ENCODE measurements around the gene PCDHGB4. TPM values are rescaled to one million over a fixed set of nuclear protein-coding genes. Genes with fewer than 3 reads are reported as not detected.

The PCDHGB4 gene
- total RNA-seq, 2 donors from 2014 or later: 10.7 to 13.9 TPM

GRCh38 chr5:141388661-141389060 is 1.2 kb downstream of the PCDHGB4 start:
- Histone ChIP-seq H3K4me3 (ENCODE audit: low read length) (peak overlapping the region; percentile 35), H3K36me3 (ENCODE audit: control insufficient read depth, insufficient read depth, low read length) (no peaks in the 10 kb centered on the region), H3K4me1 (ENCODE audit: control insufficient read depth, insufficient read depth, low read length) (no peaks in the 10 kb centered on the region), H3K27me3 (ENCODE audit: control insufficient read depth, insufficient read depth, low read length, poor library complexity, severe bottlenecking) (no peaks in the 10 kb centered on the region), H3K9ac (ENCODE audit: extremely low read depth, low read length, poor library complexity, severe bottlenecking) (no peak overlapping the region), H3K9me3 (ENCODE audit: control insufficient read depth, low read length) (peaks cover 65% of the 10 kb centered on the region), H3K27ac (ENCODE audit: low read depth, low read length) (no peak overlapping the region)
- H3K36me3 Mint-ChIP-seq (ENCODE audit: low read depth): peaks cover 51% of the 10 kb centered on the region
- DNase-seq: no peak
- 92 to 95% methylated on average over 5 to 10 of the region's 10 CpGs for WGBS, 2 experiments (ENCODE audit: insufficient coverage in 1 of 2, insufficient read length in 1 of 2)
- no peak for TF ChIP-seq CTCF (conservative IDR thresholded peaks at IDR 0.05)
- no peaks in the 10 kb centered on the region for H3K4me1 Mint-ChIP-seq
- no peak overlapping the region for H3K27ac Mint-ChIP-seq
- H3K4me3 Mint-ChIP-seq: peak overlapping the region; percentile 77
- H3K9me3 Mint-ChIP-seq: peaks cover 76% of the 10 kb centered on the region
- peaks cover 11% of the 10 kb centered on the region for H3K27me3 Mint-ChIP-seq (ENCODE audit: insufficient read depth)

- peaks cover 11% of the 10 kb centered on the region for H3K27me3 Mint-ChIP-seq (ENCODE audit: insufficient read depth)
- Histone ChIP-seq H3K4me3 (ENCODE audit: low read length) (no peak overlapping the region), H3K36me3 (ENCODE audit: control insufficient read depth, insufficient read depth, low read length) (no peaks in the 10 kb centered on the region), H3K9ac (ENCODE audit: extremely low read depth, low read length, poor library complexity, severe bottlenecking) (no peak overlapping the region), H3K27me3 (ENCODE audit: control insufficient read depth, insufficient read depth, low read length, poor library complexity, severe bottlenecking) (no peaks in the 10 kb centered on the region), H3K27ac (ENCODE audit: low read depth, low read length) (no peak overlapping the region), H3K9me3 (ENCODE audit: control insufficient read depth, low read length) (peaks cover 64% of the 10 kb centered on the region), H3K4me1 (ENCODE audit: control insufficient read depth, insufficient read depth, low read length) (no peaks in the 10 kb centered on the region)
- H3K36me3 Mint-ChIP-seq (ENCODE audit: low read depth): peaks cover 53% of the 10 kb centered on the region
- no peaks in the 10 kb centered on the region for H3K4me1 Mint-ChIP-seq
- no peak for TF ChIP-seq CTCF (conservative IDR thresholded peaks at IDR 0.05)
- no peak overlapping the region for H3K4me3 Mint-ChIP-seq
- 94 to 96% methylated on average over 74 to 77 of the region's 77 CpGs for WGBS, 2 experiments (ENCODE audit: insufficient coverage in 1 of 2, insufficient read length in 1 of 2)
- H3K27ac Mint-ChIP-seq: no peak overlapping the region
- H3K9me3 Mint-ChIP-seq: peaks cover 76% of the 10 kb centered on the region
- DNase-seq: no peak
Observed at GRCh38 chr5:141389153-141390042, 1.9 kb downstream of the PCDHGB4 start.

- WGBS, 2 experiments (ENCODE audit: insufficient coverage in 1 of 2, insufficient read length in 1 of 2): 95 to 98% methylated on average over 28 to 38 of the region's 38 CpGs
- TF ChIP-seq CTCF (conservative IDR thresholded peaks at IDR 0.05): no peak
- Histone ChIP-seq H3K36me3 (ENCODE audit: control insufficient read depth, insufficient read depth, low read length) (no peaks in the 10 kb centered on the region), H3K27ac (ENCODE audit: low read depth, low read length) (no peak within 1 kb of the TSS), H3K27me3 (ENCODE audit: control insufficient read depth, insufficient read depth, low read length, poor library complexity, severe bottlenecking) (no peaks in the 10 kb centered on the region), H3K9me3 (ENCODE audit: control insufficient read depth, low read length) (peaks cover 68% of the 10 kb centered on the region), H3K9ac (ENCODE audit: extremely low read depth, low read length, poor library complexity, severe bottlenecking) (no peak within 1 kb of the TSS), H3K4me1 (ENCODE audit: control insufficient read depth, insufficient read depth, low read length) (no peaks in the 10 kb centered on the region), H3K4me3 (ENCODE audit: low read length) (peak within 1 kb of the TSS; percentile 20)
- no peaks in the 10 kb centered on the region for H3K4me1 Mint-ChIP-seq
- no peak for DNase-seq
- H3K36me3 Mint-ChIP-seq (ENCODE audit: low read depth): peaks cover 65% of the 10 kb centered on the region
- H3K9me3 Mint-ChIP-seq: peaks cover 89% of the 10 kb centered on the region
- H3K27ac Mint-ChIP-seq: no peak within 1 kb of the TSS
- peaks cover 11% of the 10 kb centered on the region for H3K27me3 Mint-ChIP-seq (ENCODE audit: insufficient read depth)
- H3K4me3 Mint-ChIP-seq: no peak within 1 kb of the TSS
Observed at GRCh38 chr5:141392429-141393198, 5.1 kb downstream of the PCDHGB4 start, which contains the start of gene PCDHGA8. PCDHGA8 (plus strand) TSS chr5:141392633; CDS start chr5:141392814, 181 bp downstream.

Data from endodermal cell (in vitro differentiated cells).